Measurements from ENCODE around the gene SYCP1.

DNA sequence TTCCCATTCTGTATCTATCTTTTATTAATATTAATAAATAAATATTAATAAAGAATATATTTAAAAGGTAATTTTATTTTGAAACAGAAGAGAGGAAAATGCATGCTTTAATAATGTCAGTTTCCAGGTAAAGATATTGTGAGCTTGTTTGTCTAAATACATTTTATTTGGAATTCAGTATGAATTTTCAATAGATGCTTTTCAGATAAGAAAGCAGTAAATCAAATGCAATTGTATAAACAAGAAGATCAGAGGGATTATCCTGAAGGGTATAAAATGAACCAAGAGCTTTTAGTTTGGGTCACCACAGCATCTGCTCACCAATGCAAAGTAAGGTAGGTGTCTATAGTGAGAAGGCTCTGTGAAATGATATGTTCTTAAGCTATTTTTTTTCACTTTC lies 174.9 kb downstream of the SYCP1 start, which contains the start of gene TSHB:
- TF ChIP-seq EZH2 (IDR thresholded peaks at IDR 0.05; ENCODE audit: borderline replicate concordance, control insufficient read depth, low read depth, low read length) (no peak), STAT1 (conservative IDR thresholded peaks at IDR 0.05) (no peak), SIN3A (IDR thresholded peaks at IDR 0.05; ENCODE audit: low read depth, low read length) (no peak)
